Right forelimb (tissue), 1 donor: Measurements from ENCODE around the gene NAA10.
A peak's percentile ranks its signal among the peaks of the same experiment; 100 is the strongest.

Source experiments
- DNase-seq: peaks from one replicate; pipeline ENCODE4 v3.0.0-alpha.2; 2018

The NAA10 gene

GRCh38 chrX:153926858-153927671 lies 7.8 kb downstream of the NAA10 start:
- DNase-seq, result peak; percentile 71

GRCh38 chrX:153926552-153926857 lies 8.3 kb downstream of the NAA10 start:
- DNase-seq, result no peak

- no peak for DNase-seq
These were observed 8.9 kb downstream of the NAA10 start, which contains the start of gene ARHGAP4 for GRCh38 chrX:153925739-153926551. Gene ARHGAP4, minus strand, starts transcription at chrX:153926264. Its CDS starts 62 bp downstream, at chrX:153926202.

- no peak for DNase-seq
These were observed 9.5 kb downstream of the NAA10 start for GRCh38 chrX:153925387-153925738.

GRCh38 chrX:153924149-153924861 lies 10.5 kb downstream of the NAA10 start:
- no peak for DNase-seq

- DNase-seq, result peak; percentile 74
These were observed 11.6 kb downstream of the NAA10 start for GRCh38 chrX:153922932-153923857.

- DNase-seq, result peak; percentile 41
These were observed 13.1 kb downstream of the NAA10 start for GRCh38 chrX:153921511-153922446.

GRCh38 chrX:153921070-153921469 lies 13.8 kb downstream of the NAA10 start:
- DNase-seq, result peak; percentile 27

GRCh38 chrX:153920546-153920945 lies 14.3 kb downstream of the NAA10 start:
- DNase-seq, result peak; percentile 26

- peak; percentile 6 for DNase-seq
These were observed 15.6 kb downstream of the NAA10 start for GRCh38 chrX:153919281-153919680.

- DNase-seq, result no peak
These were observed 17.0 kb downstream of the NAA10 start for GRCh38 chrX:153917869-153918268.

GRCh38 chrX:153913701-153914100 lies 21.1 kb downstream of the NAA10 start:
- DNase-seq, result no peak

GRCh38 chrX:153913211-153913610 lies 21.6 kb downstream of the NAA10 start:
- no peak for DNase-seq

- no peak for DNase-seq
These were observed 23.0 kb downstream of the NAA10 start for GRCh38 chrX:153911798-153912197.

- DNase-seq, result no peak
These were observed 24.4 kb downstream of the NAA10 start for GRCh38 chrX:153910446-153910845.

- no peak for DNase-seq
These were observed 24.9 kb downstream of the NAA10 start for GRCh38 chrX:153909980-153910360.

GRCh38 chrX:153909024-153909979 lies 25.5 kb downstream of the NAA10 start:
- no peak for DNase-seq

- DNase-seq, result no peak
These were observed 26.5 kb downstream of the NAA10 start for GRCh38 chrX:153908219-153908860.

- DNase-seq, result no peak
These were observed 27.4 kb downstream of the NAA10 start for GRCh38 chrX:153907456-153907855.
